Stimulated activated CD4-positive, alpha-beta T cell treated with anti-CD3 and anti-CD28 coated beads, Interleukin-1b, Interleukin-23, amount 100 ng/mL, for 4 hours (primary cell): ENCODE measurements around the gene PSMD4.

Experiments used
- DNase-seq, 2 donors: peaks; one replicate each; pipeline ENCODE4 v3.0.0-alpha.2; 2020; ENCODE audit warnings: low read depth in 2 of 2

PSMD4 gene

DNA sequence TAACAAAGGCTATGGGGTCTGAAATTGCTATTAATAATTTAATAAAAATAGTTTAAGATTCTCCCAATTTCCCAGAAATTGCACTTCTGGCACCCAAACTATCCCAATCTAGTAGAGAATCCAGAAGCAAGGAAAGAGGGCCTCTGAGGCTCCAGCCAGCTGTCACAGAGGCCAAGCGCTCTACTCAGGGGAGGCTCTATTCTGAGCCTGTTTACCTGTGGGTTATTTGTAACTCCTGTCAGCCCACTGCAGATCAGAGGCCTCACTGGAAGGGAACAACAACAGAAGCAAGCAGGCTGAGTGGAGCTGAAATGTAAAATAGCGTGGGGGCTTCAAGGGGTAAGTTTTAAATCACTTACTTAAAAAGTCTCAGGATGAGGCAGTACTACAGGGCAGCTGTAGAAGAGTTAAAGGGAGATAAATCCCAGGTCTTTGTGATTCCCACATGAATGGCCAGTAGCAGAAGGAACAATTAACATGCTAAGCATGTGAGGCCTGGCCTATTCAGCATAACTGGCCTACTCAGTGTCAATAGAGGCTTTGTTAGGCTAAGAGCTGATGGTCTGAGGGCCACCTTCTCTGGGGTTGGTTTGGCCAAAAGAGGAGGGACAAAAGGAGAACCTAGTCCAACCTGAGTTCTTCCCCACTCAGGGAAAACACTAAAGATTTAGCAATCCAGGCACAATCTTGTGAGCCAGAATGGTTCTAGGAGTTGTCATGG, 40.4 kb downstream of the PSMD4 start:
- DNase-seq, result no peak

DNA sequence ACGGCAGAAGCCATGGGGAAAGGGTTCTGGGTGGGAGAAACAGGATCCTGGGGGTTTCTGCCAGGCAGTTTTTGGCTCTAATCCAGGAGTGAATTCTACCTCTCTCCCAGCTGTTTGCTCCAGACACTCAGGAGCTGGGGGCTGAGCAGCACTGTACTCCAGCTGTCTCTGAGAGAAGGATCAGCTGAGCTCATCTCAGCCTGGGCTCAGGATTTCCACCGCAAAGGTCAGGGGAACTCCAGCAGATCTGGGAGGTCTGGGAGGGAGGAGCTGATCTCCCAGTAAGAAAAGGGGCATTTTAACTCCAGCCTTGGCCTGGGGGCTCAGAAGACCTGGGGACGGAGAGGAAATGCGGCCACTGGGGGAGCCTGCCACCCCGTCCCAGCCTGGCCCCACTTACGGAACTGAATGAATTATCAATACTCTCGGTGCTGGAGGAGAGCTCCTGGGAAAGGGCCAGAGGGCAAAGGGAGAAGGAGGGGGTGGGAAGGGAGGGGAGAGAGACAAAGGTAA, 55.3 kb downstream of the PSMD4 start:
- DNase-seq, result no peak

DNA sequence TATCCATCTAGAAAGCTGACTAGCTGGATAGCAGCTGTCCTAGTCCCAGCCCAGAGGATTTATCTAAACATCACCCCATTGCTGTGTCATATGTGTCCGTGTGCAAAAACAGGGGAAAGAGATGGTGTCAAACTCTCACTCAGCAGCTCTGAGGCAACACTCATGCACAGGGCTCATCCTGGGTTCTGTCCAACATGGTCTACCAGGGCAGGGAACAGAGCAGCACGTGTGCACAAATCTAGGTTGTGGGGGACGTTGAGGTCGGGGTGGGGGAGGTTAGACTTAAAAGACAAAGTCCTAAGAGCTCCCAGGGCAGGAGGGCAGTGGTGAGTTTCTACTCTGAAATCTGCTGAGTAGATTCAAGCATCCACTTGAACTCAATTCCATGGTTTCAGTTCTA, 56.5 kb downstream of the PSMD4 start:
- no peak for DNase-seq

DNA sequence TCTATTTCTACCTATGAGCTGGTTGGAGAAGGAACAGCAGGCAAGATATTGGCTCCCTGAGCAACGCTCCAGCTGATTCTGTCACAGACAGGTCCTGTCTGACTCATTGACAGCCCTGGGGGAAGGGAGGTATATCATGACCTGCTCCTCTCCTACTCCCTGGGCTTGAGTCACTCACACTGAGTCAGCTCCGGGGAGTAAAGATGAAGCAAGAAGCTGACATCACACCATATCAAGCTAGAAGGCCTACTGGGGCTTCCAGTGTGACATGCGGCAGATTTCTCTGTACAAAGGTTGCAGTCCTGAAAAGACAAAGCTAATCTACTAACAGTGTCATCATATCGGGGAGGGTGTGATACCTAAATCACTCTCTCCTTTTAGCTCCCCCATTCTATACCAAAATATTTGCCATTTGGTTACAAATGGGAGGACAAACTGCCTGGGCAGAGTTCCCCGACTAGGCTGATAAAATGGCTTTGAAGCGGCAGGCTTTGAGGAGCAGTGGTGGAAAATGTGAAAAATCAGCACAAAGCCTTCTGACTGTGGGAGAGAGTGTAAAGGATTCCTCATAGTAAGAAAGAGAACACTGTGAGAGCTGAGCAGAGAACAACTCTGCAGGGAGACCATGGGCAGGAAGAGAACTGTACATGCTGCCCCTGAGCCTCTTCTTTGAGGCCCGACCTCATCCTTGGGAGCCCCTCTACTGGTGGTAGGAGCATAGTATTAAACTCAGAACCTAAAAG, 57.2 kb downstream of the PSMD4 start:
- DNase-seq, result peak; percentile 57 to 78

DNA sequence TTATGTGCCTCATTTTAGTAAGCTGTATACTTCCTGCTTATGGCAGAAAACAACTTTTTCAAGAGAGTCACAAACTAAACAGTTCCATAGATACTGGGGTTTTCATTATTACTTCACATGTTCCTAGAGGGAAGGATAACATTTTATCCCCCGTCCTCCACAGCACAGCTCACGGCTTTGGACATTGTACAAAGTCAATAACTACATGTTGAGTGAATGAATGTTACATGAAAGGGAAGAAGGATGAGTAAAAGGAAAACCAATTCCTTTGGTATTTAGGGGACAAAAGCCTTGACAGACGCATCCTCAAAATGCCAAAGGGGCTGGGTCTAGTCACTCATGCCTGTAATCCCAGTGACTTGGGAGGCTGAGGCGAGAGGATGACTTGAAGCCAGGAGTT, 57.9 kb downstream of the PSMD4 start:
- no peak for DNase-seq

DNA sequence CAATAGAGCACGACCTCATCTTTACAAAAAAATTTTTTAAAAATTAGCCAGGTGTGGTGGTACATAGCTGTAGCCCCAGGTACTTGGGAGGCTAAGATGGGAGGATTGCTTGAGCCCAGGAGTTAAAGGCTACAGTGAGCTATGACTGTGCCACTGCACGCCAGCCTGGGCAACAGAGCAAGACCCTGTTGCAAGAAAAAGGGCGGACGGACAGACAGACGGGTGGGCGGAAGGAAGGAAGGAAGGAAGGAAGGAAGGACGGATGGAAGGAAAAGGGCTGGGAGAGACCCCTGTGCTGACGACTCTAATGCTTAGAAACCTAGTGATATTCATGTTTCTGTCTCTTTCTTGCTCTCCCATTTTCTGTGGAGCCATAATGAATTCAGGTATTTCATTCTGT, 58.3 kb downstream of the PSMD4 start:
- no peak for DNase-seq

DNA sequence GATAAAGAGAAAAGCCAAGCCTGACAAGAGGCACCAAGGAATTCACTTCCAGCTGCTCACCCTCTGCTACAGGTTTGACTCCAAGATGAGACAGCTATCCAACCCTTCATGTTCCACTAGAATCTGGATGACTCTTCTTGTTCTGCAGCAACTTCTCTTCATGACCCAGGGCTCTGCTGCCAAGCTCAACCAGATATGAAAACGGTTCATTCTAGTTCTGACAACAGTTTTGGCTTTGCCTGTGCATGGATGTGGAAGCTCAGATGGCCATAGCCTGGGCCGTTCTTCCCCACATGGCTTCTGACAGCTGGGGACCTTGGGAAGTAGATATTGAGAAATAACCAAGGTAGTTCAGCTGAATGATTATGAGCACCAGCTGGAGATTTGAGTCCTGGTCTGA, 59.0 kb downstream of the PSMD4 start:
- DNase-seq, result no peak

DNA sequence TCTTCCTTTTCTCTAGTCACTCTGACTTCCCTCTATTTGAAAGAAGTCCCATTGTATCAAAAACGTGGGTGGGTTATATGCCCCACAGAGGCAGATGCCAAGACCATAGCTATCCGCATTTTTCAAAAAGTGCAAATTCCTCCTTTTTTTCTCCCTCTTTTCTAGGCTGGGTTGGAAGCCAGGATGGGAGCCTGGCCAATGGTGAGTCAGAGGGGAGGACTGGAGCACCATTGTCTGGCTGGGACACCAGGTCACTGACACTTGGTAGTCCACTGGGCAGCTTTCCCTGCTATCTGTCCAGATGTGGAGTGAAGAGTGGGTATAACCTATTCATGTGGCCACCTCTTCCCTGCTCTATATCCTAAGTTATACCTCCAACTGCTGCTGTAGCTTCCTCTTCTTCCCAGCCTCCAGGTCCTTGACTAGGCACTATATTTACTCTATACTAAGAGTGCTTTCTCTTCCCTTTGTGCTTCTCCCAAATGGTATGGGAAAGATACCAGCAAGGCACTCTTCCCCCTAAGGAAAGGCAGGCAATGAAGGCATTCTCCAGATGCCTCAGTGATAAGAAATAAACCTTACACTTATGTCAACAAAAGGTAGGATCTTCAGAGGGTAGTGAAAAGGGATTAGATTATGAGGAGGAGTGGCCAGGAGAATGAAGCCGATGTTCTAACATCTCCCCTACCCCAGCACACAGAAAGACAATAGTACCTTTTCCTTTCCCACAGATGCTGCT, 59.8 kb downstream of the PSMD4 start:
- DNase-seq, result no peak

DNA sequence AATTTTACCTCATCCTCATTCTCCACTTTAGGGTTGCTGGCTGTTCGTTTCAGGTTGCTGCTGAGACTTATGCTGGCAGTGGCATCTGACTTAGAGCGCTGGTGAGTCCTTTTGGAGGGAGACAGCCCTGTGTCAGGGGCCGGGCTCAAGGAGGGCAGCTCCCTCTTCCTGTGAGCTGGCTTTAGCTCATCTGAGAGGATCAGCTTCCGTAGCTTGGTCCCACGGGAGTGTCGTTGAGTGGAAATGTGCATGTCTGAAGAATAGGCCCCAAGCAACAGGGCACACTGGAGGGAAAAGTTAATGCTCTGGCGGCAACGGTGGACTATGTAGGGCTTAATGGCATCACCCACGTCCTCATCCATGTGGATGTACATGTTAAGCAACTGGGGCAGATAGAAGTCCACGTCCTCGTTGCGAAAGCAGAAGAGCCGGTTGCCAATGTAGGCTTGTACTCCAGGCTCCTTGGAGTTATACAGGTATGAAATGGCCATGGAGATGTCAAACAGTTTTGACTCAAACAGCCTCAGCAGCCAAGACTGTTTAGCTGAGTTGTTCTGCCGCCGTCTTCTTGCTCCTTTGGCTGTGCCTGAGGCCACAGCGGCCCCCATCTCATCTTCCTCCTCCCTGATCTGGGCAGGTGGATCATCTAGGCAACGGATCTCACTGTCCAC, 61.2 kb downstream of the PSMD4 start:
- DNase-seq, result no peak
